Hepatocyte (in vitro differentiated cells): ENCODE measurements around the gene NFIX.

Source experiments
- EZH2 ChIP-seq: fragments of 200-600 bp; sonication (generic); IDR thresholded peaks from 2 replicates; pipeline ENCODE4 v1.6.1; 2016; ENCODE audit warnings: antibody characterized with exemption, mild to moderate bottlenecking, borderline replicate concordance
- EZH2phosphoT487 ChIP-seq: fragments of 200-600 bp; sonication (generic); IDR thresholded peaks from one replicate; pipeline ENCODE4 v1.6.1; 2018; ENCODE audit warnings: antibody characterized with exemption, mild to moderate bottlenecking, low read depth, moderate library complexity; ENCODE audit not compliant: unreplicated experiment, severe bottlenecking
- TF ChIP-seq, protein P1 (sequence below): fragments of 200-600 bp; sonication (generic); IDR thresholded peaks from 2 replicates; pipeline ENCODE4 v1.5.1; 2016; ENCODE audit warnings: antibody characterized with exemption, mild to moderate bottlenecking; ENCODE audit not compliant: poor library complexity

GRCh38 chr19:12983091-12983490, 12.2 kb upstream of the NFIX start:
- TF ChIP-seq, protein P1, sequence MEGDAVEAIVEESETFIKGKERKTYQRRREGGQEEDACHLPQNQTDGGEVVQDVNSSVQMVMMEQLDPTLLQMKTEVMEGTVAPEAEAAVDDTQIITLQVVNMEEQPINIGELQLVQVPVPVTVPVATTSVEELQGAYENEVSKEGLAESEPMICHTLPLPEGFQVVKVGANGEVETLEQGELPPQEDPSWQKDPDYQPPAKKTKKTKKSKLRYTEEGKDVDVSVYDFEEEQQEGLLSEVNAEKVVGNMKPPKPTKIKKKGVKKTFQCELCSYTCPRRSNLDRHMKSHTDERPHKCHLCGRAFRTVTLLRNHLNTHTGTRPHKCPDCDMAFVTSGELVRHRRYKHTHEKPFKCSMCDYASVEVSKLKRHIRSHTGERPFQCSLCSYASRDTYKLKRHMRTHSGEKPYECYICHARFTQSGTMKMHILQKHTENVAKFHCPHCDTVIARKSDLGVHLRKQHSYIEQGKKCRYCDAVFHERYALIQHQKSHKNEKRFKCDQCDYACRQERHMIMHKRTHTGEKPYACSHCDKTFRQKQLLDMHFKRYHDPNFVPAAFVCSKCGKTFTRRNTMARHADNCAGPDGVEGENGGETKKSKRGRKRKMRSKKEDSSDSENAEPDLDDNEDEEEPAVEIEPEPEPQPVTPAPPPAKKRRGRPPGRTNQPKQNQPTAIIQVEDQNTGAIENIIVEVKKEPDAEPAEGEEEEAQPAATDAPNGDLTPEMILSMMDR = no peak
- TF ChIP-seq EZH2phosphoT487 = no peak
- no peak for TF ChIP-seq EZH2
